SH-SY5Y (cell line): ENCODE data around the gene SIGMAR1.

Source experiments
- GATA2 ChIP-seq: IDR thresholded peaks from 2 replicates; pipeline ENCODE4 v1.6.1; 2011; ENCODE audit warnings: mild to moderate bottlenecking, low read depth, low read length
- GATA3 ChIP-seq: IDR thresholded peaks from 2 replicates; pipeline ENCODE4 v1.6.1; 2011; ENCODE audit warnings: low read depth, mild to moderate bottlenecking, low read length, moderate library complexity

- TF ChIP-seq GATA2 (no peak), GATA3 (no peak)
These were observed 52.6 kb downstream of the SIGMAR1 start for GRCh38 chr9:34584970-34585369.
